HepG2 (cell line): ENCODE results near the gene KCNH8. TPM values are rescaled to one million over a fixed set of nuclear protein-coding genes. Genes with fewer than 3 reads are reported as not detected.
"Not testable (repeated sequence)": the region's sequence is repeated elsewhere in the genome, so short reads cannot be mapped to it uniquely, and the experiment has no call there.

ENCODE experiments used
- ATAC-seq: fragments of 200-7000 bp; cut with Tn5 transposase; 3 replicates; pipeline ENCODE4 v1.9.1; 2020; ENCODE audit warnings: mild to moderate bottlenecking, moderate library complexity
- BruUV-seq: library from RNA; stranded (reverse); fragments of 400-500 nt; replicated peaks from 2 replicates; lab custom pipeline; 2021; lab: Mats Ljungman, UMichigan
- CTCF ChIA-PET: fragments of 300-600 bp; formaldehyde crosslinking; extraction: SDS; loops from one replicate; lab custom pipeline; 2021; ENCODE audit warnings: low total read pairs, inconsistent platforms, low intra/inter-chr PET ratio; lab: Yijun Ruan, JAX
- POLR2A ChIA-PET: fragments of 350-600 bp; sonication (Branson Sonifier 250); formaldehyde crosslinking; loops from one replicate; lab custom pipeline; 2020; ENCODE audit warnings: antibody characterized with exemption, inconsistent platforms; lab: Yijun Ruan, JAX
- DNase-seq: peaks from one replicate; pipeline ENCODE4 v3.0.0-alpha.2; 2015; ENCODE audit warnings: low spot score
- FAIRE-seq: peaks from 3 replicates; lab custom pipeline; 2011; peaks lifted over from hg19 to GRCh38; lab: Jason Lieb, UNC
- H2AFZ ChIP-seq: one replicate; pipeline ENCODE4 v1.6.1; 2011; ENCODE audit warnings: low read length, inconsistent platforms
- H3K27ac ChIP-seq: fragments of 300-600 bp; 3 replicates; pipeline ENCODE4 v1.8.0; 2011; ENCODE audit warnings: mixed run types, mild to moderate bottlenecking, mixed read lengths, low read length, inconsistent platforms; ENCODE audit not compliant: insufficient read depth; ENCODE audit errors: extremely low read length
- H3K27me3 ChIP-seq, 2 experiments: fragments of 200-600 bp in 1 of 2; 2 replicates in 1 of 2; 3 replicates in 1 of 2; pipeline versions ENCODE4 v1.6.0 to v1.8.0; 2011; ENCODE audit warnings: low read length in 2 of 2, mild to moderate bottlenecking in 2 of 2, moderate library complexity in 2 of 2, inconsistent platforms in 1 of 2; ENCODE audit not compliant: insufficient read depth in 2 of 2, control insufficient read depth in 1 of 2
- H3K36me3 ChIP-seq, 2 experiments: fragments of 200-600 bp in 1 of 2; replicated peaks in 1 of 2; 2 replicates in 1 of 2; 3 replicates in 1 of 2; pipeline versions ENCODE4 v1.5.1 to v1.8.0; 2011; ENCODE audit warnings: low read length in 2 of 2, inconsistent platforms in 1 of 2; ENCODE audit not compliant: insufficient read depth in 2 of 2, control insufficient read depth in 1 of 2
- H3K4me1 ChIP-seq: 2 replicates; pipeline ENCODE4 v1.5.1; 2012; ENCODE audit warnings: low read length, inconsistent platforms; ENCODE audit not compliant: insufficient read depth
- H3K4me2 ChIP-seq: 2 replicates; pipeline ENCODE4 v1.6.0; 2011; ENCODE audit warnings: low read depth, low read length, inconsistent platforms
- H3K4me3 ChIP-seq, 3 experiments: fragments of 200-600 bp in 1 of 3; sonication (generic), shearing (Covaris generic) in 1 of 3; replicated peaks in 1 of 3; 2 replicates each; pipeline ENCODE4 v1.5.1; 2011 to 2016; ENCODE audit warnings: low read length in 3 of 3, inconsistent platforms in 2 of 3, low read depth in 2 of 3, mild to moderate bottlenecking in 2 of 3, control low read depth in 1 of 3, mixed read lengths in 1 of 3; ENCODE audit not compliant: insufficient read depth in 1 of 3
- H3K79me2 ChIP-seq: one replicate; pipeline ENCODE4 v1.6.1; 2011; ENCODE audit warnings: low read length, inconsistent platforms; ENCODE audit not compliant: insufficient read depth
- H3K9ac ChIP-seq: 2 replicates; pipeline ENCODE4 v1.6.0; 2011; ENCODE audit warnings: mild to moderate bottlenecking, low read depth, low read length, inconsistent platforms; ENCODE audit not compliant: insufficient read depth
- H3K9me3 ChIP-seq: 2 replicates; pipeline ENCODE4 v1.5.1; 2012; ENCODE audit warnings: mild to moderate bottlenecking, low read length
- H4K20me1 ChIP-seq: 2 replicates; pipeline ENCODE4 v1.6.0; 2011; ENCODE audit warnings: inconsistent platforms, mild to moderate bottlenecking, low read length, moderate library complexity; ENCODE audit not compliant: insufficient read depth
- ARID2 ChIP-seq: sonication (generic); formaldehyde crosslinking; IDR thresholded peaks from 2 replicates; pipeline ENCODE4 v1.8.1; 2022; ENCODE audit warnings: mild to moderate bottlenecking, missing genetic modification reagents, borderline replicate concordance
- CHD2 ChIP-seq: IDR thresholded peaks from 2 replicates; pipeline ENCODE4 v1.6.1; 2011; ENCODE audit warnings: low read depth, low read length, improper control_type of control experiment
- GTF3A ChIP-seq: sonication (generic); formaldehyde crosslinking; conservative IDR thresholded peaks from 2 replicates; pipeline ENCODE4 v1.4.0; 2020; ENCODE audit warnings: mild to moderate bottlenecking, missing genetic modification reagents
- ISX ChIP-seq: sonication (generic); formaldehyde crosslinking; conservative IDR thresholded peaks from 2 replicates; pipeline ENCODE4 v1.5.0; 2020; ENCODE audit warnings: missing genetic modification reagents
- MTF1 ChIP-seq: sonication (generic); formaldehyde crosslinking; IDR thresholded peaks from 2 replicates; pipeline ENCODE4 v1.5.0; 2020; ENCODE audit warnings: missing genetic modification reagents
- NFIC ChIP-seq: IDR thresholded peaks from 2 replicates; pipeline ENCODE4 v1.6.1; 2012; ENCODE audit warnings: mild to moderate bottlenecking, low read length, inconsistent platforms
- RBM22 ChIP-seq: fragments of 200-400 bp; formaldehyde crosslinking; optimal IDR thresholded peaks from 2 replicates; pipeline ENCODE3; 2017; ENCODE audit warnings: mild to moderate bottlenecking, low read length, moderate library complexity
- WGBS: methylation state at CpG from one replicate; pipeline ENCODE4 v1.1.6; 2017; ENCODE audit warnings: low lambda C conversion rate; 5-methylcytosine and 5-hydroxymethylcytosine counted together
- in situ Hi-C: cut with HindIII; loops from 2 replicates; pipeline ENCODE4 v1.10.0; 2017; ENCODE audit warnings: low pct_unique_long_range_greater_than_20kb; ENCODE audit not compliant: extremely low pct_ligation_motif_present
- intact Hi-C: fragments of 100-400 bp; cut with micrococcal nuclease; formaldehyde crosslinking; loops from one replicate; pipeline ENCODE4 v1.10.0; 2022; ENCODE audit not compliant: unreplicated experiment
- polyA plus RNA-seq, 8 experiments: library from polyadenylated mRNA; depleted of rRNA in 3 of 8; stranded (reverse) in 7 of 8; unstranded in 1 of 8; fragments of >200 nt; fragmentation: Illumina TruSeq in 4 of 8; extraction: Trizol in 4 of 8; gene quantifications; 2 replicates each; pipeline versions ENCODE4 v1.2.1 to v1.2.3, GENCODE V29; 2011 to 2016; ENCODE audit warnings: low read depth in 4 of 8, missing spikeins in 1 of 8, mixed read lengths in 1 of 8; ENCODE audit not compliant: insufficient read depth in 1 of 8
- total RNA-seq, 5 experiments: library from RNA; depleted of rRNA; stranded (reverse); fragments of >200 nt; fragmentation: Illumina TruSeq; extraction: Trizol; gene quantifications; 2 replicates each; pipeline ENCODE4 v1.2.3, GENCODE V29; 2016; ENCODE audit warnings: low read depth in 1 of 5
- TF ChIP-seq, protein P1 (sequence below): sonication (generic); formaldehyde crosslinking; IDR thresholded peaks from 2 replicates; pipeline ENCODE4 v1.4.0; 2020; ENCODE audit warnings: missing genetic modification reagents
- TF ChIP-seq, protein P2 (sequence below): sonication (generic); formaldehyde crosslinking; IDR thresholded peaks from 2 replicates; pipeline ENCODE4 v1.5.0; 2020; ENCODE audit warnings: mild to moderate bottlenecking, missing genetic modification reagents, moderate library complexity

KCNH8 gene
- total and polyA plus RNA-seq, 2 of the 13 experiments (the other 11 are each of a cell fraction or from before 2014, with no cell fraction given): 0.04 TPM; not detected in 1

DNA sequence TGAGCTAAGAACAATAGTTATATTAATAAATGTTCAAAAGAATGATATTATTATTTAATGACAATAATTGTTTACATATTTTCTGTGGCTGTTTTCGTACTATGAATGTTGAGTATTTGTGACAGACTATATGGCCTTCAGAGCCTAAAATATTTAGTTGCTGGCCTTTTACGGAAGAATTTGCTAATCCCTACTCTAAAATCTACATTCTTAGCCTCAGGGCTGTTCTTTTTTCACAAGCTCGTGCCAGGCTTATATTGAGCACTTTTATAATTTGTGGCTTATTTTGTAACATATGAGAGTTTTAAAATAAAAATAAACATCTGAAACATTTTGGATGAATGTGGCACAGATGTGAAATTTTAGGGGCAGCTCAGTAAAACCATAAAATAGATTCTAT lies 79.9 kb downstream of the KCNH8 start (continued):
- TF ChIP-seq, protein P1, sequence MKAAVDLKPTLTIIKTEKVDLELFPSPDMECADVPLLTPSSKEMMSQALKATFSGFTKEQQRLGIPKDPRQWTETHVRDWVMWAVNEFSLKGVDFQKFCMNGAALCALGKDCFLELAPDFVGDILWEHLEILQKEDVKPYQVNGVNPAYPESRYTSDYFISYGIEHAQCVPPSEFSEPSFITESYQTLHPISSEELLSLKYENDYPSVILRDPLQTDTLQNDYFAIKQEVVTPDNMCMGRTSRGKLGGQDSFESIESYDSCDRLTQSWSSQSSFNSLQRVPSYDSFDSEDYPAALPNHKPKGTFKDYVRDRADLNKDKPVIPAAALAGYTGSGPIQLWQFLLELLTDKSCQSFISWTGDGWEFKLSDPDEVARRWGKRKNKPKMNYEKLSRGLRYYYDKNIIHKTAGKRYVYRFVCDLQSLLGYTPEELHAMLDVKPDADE (CRISPR knock-in tag): no peak

DNA sequence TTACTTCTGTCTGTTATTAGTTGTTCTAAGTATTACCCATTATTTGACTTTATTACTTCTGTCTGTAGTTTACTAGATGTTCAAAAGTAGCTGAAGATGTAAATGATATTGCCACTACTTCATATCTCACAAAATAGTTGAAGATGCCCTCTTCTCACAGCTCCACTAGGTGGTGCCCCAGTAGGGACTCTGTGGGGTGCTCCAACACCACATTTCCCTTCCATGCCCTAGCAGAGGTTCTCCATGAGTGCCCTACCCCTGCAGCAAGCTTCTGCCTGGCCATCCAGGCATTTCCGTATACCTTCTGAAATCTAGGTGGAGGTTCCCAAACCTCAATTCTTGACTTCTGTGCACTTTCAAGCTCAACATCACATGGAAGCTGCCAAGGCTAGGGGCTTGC lies 80.8 kb downstream of the KCNH8 start:
- Histone ChIP-seq H3K79me2 (no peaks in the 10 kb centered on the region), H3K4me1 (no peaks in the 10 kb centered on the region), H4K20me1 (no peaks in the 10 kb centered on the region), H3K9ac (no peak overlapping the region), H2AFZ (no peak overlapping the region), H3K4me3 (no peak overlapping the region), H3K27me3 (no peaks in the 10 kb centered on the region), H3K36me3 (no peaks in the 10 kb centered on the region), H3K9me3 (no peaks in the 10 kb centered on the region), H3K27ac (no peak overlapping the region), H3K4me2 (no peak overlapping the region)
- FAIRE-seq (no peak), DNase-seq (no peak), ATAC-seq (no peak)
- 18% methylated on average over 1 of the region's 1 CpG for WGBS
- in situ Hi-C loops: no loop called here
- POLR2A ChIA-PET: no interaction called here
- no peak for TF ChIP-seq ARID2 (CRISPR knock-in tag)
- no peak for TF ChIP-seq NFIC
- TF ChIP-seq RBM22: no peak
- TF ChIP-seq GTF3A (CRISPR knock-in tag): no peak
- no peak for TF ChIP-seq MTF1 (CRISPR knock-in tag)
- TF ChIP-seq, protein P2, sequence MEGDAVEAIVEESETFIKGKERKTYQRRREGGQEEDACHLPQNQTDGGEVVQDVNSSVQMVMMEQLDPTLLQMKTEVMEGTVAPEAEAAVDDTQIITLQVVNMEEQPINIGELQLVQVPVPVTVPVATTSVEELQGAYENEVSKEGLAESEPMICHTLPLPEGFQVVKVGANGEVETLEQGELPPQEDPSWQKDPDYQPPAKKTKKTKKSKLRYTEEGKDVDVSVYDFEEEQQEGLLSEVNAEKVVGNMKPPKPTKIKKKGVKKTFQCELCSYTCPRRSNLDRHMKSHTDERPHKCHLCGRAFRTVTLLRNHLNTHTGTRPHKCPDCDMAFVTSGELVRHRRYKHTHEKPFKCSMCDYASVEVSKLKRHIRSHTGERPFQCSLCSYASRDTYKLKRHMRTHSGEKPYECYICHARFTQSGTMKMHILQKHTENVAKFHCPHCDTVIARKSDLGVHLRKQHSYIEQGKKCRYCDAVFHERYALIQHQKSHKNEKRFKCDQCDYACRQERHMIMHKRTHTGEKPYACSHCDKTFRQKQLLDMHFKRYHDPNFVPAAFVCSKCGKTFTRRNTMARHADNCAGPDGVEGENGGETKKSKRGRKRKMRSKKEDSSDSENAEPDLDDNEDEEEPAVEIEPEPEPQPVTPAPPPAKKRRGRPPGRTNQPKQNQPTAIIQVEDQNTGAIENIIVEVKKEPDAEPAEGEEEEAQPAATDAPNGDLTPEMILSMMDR: 0 out of 2 replicates have a peak, but pooled peaks have one; percentile 4
- no peak for TF ChIP-seq ISX (CRISPR knock-in tag)
- no peak for TF ChIP-seq CHD2
- CTCF ChIA-PET: no interaction called here
- no TSS peak for BruUV-seq
- intact Hi-C loops: no loop called here

DNA sequence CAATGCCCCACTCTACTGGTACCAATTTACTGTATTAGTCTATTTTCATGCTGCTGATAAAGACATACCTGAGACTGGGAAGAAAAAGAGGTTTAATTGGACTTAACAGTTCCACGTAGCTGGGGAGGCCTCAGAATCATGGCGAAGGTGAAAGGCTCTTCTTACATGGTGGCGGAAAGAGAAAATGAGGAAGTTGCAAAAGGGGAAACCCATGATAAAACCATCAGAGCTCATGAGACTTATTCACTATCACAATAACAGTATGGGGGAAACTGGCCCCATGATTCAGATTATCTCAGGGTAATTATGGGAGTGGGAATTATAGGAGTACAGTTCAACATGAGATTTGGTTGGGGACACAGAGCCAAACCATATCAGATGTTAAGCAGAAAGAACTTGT lies 81.6 kb downstream of the KCNH8 start:
- H3K4me2 ChIP-seq, H3K4me3 ChIP-seq, H3K27ac ChIP-seq, ATAC-seq, FAIRE-seq, H3K9me3 ChIP-seq, H2AFZ ChIP-seq, H3K9ac ChIP-seq, POLR2A ChIA-PET, intact Hi-C loops, H3K4me1 ChIP-seq, H3K79me2 ChIP-seq, H3K27me3 ChIP-seq, DNase-seq, BruUV-seq, CTCF ChIA-PET, H4K20me1 ChIP-seq, in situ Hi-C loops, H3K36me3 ChIP-seq: not testable (repeated sequence)
- WGBS: 47% methylated on average over 3 of the region's 3 CpGs
